Panc1 (cell line): ENCODE results near the gene APOA1. TPM values are rescaled to one million over a fixed set of nuclear protein-coding genes. Genes with fewer than 3 reads are reported as not detected.

Experiments
- ATAC-seq: fragments of 200-7000 bp; cut with Tn5 transposase; 2 replicates; pipeline ENCODE4 v1.9.1; 2020; ENCODE audit warnings: mild to moderate bottlenecking, moderate library complexity
- BruUV-seq: library from RNA; stranded (reverse); fragments of 400-500 nt; replicated peaks from 2 replicates; lab custom pipeline; 2021; lab: Mats Ljungman, UMichigan
- CTCF ChIA-PET: fragments of 300-600 bp; sonication (Branson Sonifier 250); formaldehyde crosslinking; loops from one replicate; lab custom pipeline; 2022; ENCODE audit warnings: antibody characterized with exemption; lab: Charles Lee
- POLR2A ChIA-PET: fragments of 300-600 bp; sonication (Branson Sonifier 250); formaldehyde crosslinking; loops from one replicate; lab custom pipeline; 2022; ENCODE audit warnings: antibody characterized with exemption; lab: Charles Lee
- DNase-seq: peaks from one replicate; pipeline ENCODE4 v3.0.0-alpha.2; 2010; ENCODE audit warnings: low read depth, low spot score
- H3K27ac ChIP-seq: 2 replicates; pipeline ENCODE4 v1.5.1; 2011; ENCODE audit warnings: mild to moderate bottlenecking, low read length, inconsistent platforms
- H3K27me3 ChIP-seq: fragments of 200-500 bp; sonication (Bioruptor generic); 2 replicates; pipeline ENCODE4 v1.6.0; 2014; ENCODE audit warnings: low read length, inconsistent platforms; ENCODE audit not compliant: control insufficient read depth, insufficient read depth
- H3K36me3 ChIP-seq: fragments of 200-500 bp; sonication (Bioruptor generic); 2 replicates; pipeline ENCODE4 v1.5.1; 2014; ENCODE audit warnings: inconsistent platforms, mild to moderate bottlenecking, low read length, moderate library complexity; ENCODE audit not compliant: control insufficient read depth, insufficient read depth
- H3K4me1 ChIP-seq: 2 replicates; pipeline ENCODE4 v1.5.1; 2011; ENCODE audit warnings: inconsistent platforms, mild to moderate bottlenecking, low read length, moderate library complexity; ENCODE audit not compliant: control insufficient read depth, insufficient read depth
- H3K4me3 ChIP-seq, 2 experiments: 2 replicates each; pipeline ENCODE4 v1.5.1; 2011 to 2012; ENCODE audit warnings: low read depth in 2 of 2, low read length in 2 of 2, mild to moderate bottlenecking in 2 of 2, inconsistent platforms in 1 of 2, moderate library complexity in 1 of 2
- H3K9me3 ChIP-seq: fragments of 200-500 bp; sonication (Bioruptor generic); 2 replicates; pipeline ENCODE4 v1.5.1; 2014; ENCODE audit warnings: low read depth, mild to moderate bottlenecking, inconsistent platforms, low read length, moderate library complexity; ENCODE audit not compliant: control insufficient read depth, insufficient read depth
- POLR2AphosphoS5 ChIP-seq: IDR thresholded peaks from 2 replicates; pipeline ENCODE4 v1.6.1; 2012; ENCODE audit warnings: mild to moderate bottlenecking, low read depth, low read length, moderate library complexity
- SIN3A ChIP-seq: IDR thresholded peaks from 2 replicates; pipeline ENCODE4 v1.6.1; 2012; ENCODE audit warnings: low read depth, mild to moderate bottlenecking, low read length, moderate library complexity, borderline replicate concordance; ENCODE audit not compliant: insufficient read depth
- TCF7L2 ChIP-seq: IDR thresholded peaks from 2 replicates; pipeline ENCODE4 v1.6.1; 2011; ENCODE audit warnings: mild to moderate bottlenecking, low read depth, low read length, inconsistent platforms
- in situ Hi-C: cut with HindIII; loops from 2 replicates; pipeline ENCODE4 v1.10.0; 2016; ENCODE audit warnings: low sequenced_read_pairs, low pct_unique_long_range_greater_than_20kb
- intact Hi-C: fragments of 100-400 bp; cut with micrococcal nuclease; formaldehyde crosslinking; loops from one replicate; pipeline ENCODE4 v1.10.0; 2022; ENCODE audit not compliant: unreplicated experiment
- total RNA-seq: library from RNA; stranded (reverse); gene quantifications from one replicate; pipeline ENCODE4 v1.2.1, GENCODE V29; 2021; ENCODE audit not compliant: unreplicated experiment
- TF ChIP-seq, protein P1 (sequence below): fragments of 450-650 bp; IDR thresholded peaks from 2 replicates; pipeline ENCODE4 v1.5.1; 2017; ENCODE audit warnings: mild to moderate bottlenecking
- TF ChIP-seq, protein P2 (sequence below), 2 experiments: IDR thresholded peaks; 2 replicates each; pipeline ENCODE4 v1.6.1; 2011 to 2012; ENCODE audit warnings: low read depth in 2 of 2, control low read depth in 1 of 2, low read length in 1 of 2, mild to moderate bottlenecking in 1 of 2, moderate library complexity in 1 of 2; ENCODE audit not compliant: insufficient read depth in 1 of 2

Gene APOA1
- total RNA-seq, 1 experiment from 2014 or later = 1.7 TPM

DNA sequence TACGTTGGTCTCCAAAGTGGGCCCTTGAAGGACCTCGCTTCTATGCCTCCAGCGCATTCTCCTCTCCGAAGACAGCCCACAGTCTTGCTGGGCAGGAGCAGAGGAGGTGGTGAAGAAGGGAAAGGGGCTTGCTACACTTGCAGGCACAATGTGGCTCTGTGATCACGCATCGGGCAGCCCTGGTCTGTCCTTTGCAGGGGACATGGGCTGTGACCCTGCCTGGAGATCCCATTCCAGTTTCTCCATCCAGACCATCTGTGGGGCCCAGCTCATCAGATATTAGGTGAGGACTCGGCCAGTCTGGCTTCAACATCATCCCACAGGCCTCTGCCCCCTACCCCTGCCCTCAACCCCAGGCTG lies 810 bp downstream of the APOA1 start:
- intact Hi-C loops (loop anchor here (5.0 kb wide), 1 partner anchor 44 kb away; the partner anchor contains the start of gene APOA5), in situ Hi-C loops (no loop called here)
- POLR2A ChIA-PET = no interaction called here
- no peaks in the 10 kb centered on the region for H3K27me3 ChIP-seq
- H3K27ac ChIP-seq = no peak overlapping the region
- peaks cover 4% of the 10 kb centered on the region; the same call in 1 of the 2 replicates for H3K4me1 ChIP-seq
- no peak overlapping the region for H3K4me3 ChIP-seq
- no peaks in the 10 kb centered on the region for H3K36me3 ChIP-seq
- DNase-seq = no peak
- no peaks in the 10 kb centered on the region for H3K9me3 ChIP-seq
- BruUV-seq = no TSS peak
- CTCF ChIA-PET = interaction anchor here (1.1 to 3.0 kb wide), 3 partner anchors 46 to 104 kb away, joined by 3 to 76 read pairs (median 4); partner anchors contain the start of gene APOA5
- TF ChIP-seq, protein P1, sequence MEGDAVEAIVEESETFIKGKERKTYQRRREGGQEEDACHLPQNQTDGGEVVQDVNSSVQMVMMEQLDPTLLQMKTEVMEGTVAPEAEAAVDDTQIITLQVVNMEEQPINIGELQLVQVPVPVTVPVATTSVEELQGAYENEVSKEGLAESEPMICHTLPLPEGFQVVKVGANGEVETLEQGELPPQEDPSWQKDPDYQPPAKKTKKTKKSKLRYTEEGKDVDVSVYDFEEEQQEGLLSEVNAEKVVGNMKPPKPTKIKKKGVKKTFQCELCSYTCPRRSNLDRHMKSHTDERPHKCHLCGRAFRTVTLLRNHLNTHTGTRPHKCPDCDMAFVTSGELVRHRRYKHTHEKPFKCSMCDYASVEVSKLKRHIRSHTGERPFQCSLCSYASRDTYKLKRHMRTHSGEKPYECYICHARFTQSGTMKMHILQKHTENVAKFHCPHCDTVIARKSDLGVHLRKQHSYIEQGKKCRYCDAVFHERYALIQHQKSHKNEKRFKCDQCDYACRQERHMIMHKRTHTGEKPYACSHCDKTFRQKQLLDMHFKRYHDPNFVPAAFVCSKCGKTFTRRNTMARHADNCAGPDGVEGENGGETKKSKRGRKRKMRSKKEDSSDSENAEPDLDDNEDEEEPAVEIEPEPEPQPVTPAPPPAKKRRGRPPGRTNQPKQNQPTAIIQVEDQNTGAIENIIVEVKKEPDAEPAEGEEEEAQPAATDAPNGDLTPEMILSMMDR = no peak
- TF ChIP-seq POLR2AphosphoS5 (no peak), SIN3A (no peak), TCF7L2 (no peak)
- TF ChIP-seq, protein P2, sequence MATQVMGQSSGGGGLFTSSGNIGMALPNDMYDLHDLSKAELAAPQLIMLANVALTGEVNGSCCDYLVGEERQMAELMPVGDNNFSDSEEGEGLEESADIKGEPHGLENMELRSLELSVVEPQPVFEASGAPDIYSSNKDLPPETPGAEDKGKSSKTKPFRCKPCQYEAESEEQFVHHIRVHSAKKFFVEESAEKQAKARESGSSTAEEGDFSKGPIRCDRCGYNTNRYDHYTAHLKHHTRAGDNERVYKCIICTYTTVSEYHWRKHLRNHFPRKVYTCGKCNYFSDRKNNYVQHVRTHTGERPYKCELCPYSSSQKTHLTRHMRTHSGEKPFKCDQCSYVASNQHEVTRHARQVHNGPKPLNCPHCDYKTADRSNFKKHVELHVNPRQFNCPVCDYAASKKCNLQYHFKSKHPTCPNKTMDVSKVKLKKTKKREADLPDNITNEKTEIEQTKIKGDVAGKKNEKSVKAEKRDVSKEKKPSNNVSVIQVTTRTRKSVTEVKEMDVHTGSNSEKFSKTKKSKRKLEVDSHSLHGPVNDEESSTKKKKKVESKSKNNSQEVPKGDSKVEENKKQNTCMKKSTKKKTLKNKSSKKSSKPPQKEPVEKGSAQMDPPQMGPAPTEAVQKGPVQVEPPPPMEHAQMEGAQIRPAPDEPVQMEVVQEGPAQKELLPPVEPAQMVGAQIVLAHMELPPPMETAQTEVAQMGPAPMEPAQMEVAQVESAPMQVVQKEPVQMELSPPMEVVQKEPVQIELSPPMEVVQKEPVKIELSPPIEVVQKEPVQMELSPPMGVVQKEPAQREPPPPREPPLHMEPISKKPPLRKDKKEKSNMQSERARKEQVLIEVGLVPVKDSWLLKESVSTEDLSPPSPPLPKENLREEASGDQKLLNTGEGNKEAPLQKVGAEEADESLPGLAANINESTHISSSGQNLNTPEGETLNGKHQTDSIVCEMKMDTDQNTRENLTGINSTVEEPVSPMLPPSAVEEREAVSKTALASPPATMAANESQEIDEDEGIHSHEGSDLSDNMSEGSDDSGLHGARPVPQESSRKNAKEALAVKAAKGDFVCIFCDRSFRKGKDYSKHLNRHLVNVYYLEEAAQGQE (IDR thresholded peaks at IDR 0.05; ENCODE audit: insufficient read depth in 1 of 2, low read depth in 2 of 2, low read length in 1 of 2) = no peak
- no peak for ATAC-seq

DNA sequence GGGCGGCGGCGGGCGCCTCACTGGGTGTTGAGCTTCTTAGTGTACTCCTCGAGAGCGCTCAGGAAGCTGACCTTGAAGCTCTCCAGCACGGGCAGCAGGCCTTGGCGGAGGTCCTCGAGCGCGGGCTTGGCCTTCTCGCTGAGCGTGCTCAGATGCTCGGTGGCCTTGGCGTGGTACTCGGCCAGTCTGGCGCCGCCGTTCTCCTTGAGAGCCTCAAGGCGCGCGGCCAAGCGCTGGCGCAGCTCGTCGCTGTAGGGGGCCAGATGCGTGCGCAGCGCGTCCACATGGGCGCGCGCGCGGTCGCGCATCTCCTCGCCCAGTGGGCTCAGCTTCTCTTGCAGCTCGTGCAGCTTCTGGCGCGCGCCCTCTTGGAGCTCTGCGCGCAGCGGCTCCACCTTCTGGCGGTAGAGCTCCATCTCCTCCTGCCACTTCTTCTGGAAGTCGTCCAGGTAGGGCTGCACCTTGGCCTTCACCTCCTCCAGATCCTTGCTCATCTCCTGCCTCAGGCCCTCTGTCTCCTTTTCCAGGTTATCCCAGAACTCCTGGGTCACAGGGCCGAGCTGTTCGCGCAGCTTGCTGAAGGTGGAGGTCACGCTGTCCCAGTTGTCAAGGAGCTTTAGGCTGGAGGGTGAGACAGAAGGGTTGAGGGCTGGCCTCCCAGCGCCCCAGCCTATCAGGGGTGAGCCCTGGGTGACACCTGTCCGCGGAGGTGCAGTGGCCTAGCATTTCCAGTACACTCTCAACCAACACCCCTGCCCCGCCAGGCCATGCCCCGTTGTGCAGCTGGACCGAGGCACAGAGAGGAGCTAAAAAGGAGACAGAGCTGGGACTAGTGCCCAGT lies 1.4 kb downstream of the APOA1 start:
- in situ Hi-C loops = no loop called here
- no peaks in the 10 kb centered on the region for H3K27me3 ChIP-seq

More for the DNA sequence above, 1.4 kb downstream of the APOA1 start:
- Histone ChIP-seq H3K9me3 (no peaks in the 10 kb centered on the region), H3K36me3 (no peaks in the 10 kb centered on the region), H3K4me1 (peaks cover 4% of the 10 kb centered on the region; the same call in 1 of the 2 replicates), H3K27ac (peak overlapping the region; percentile 13; the same call in 1 of the 2 replicates), H3K4me3 (peak overlapping the region; percentile 31 to 58)
- BruUV-seq = no TSS peak
- ChIA-PET CTCF (interaction anchor here (0.6 to 3.0 kb wide), 9 partner anchors 11 to 241 kb away, joined by 3 to 76 read pairs (median 4); partner anchors contain the start of genes APOA4 and APOA5), POLR2A (interaction anchor here (0.6 to 1.0 kb wide), 4 partner anchors 13 to 334 kb away, joined by 3 to 7 read pairs (median 3); partner anchors contain the start of gene APOA4)
- TF ChIP-seq TCF7L2 (no peak), POLR2AphosphoS5 (no peak), SIN3A (no peak)
- TF ChIP-seq, protein P2 (IDR thresholded peaks at IDR 0.05; ENCODE audit: insufficient read depth in 1 of 2, low read depth in 2 of 2, low read length in 1 of 2) = no peak
- TF ChIP-seq, protein P1 = peak; percentile 95
- DNase-seq = peak; percentile 53
- intact Hi-C loops = loop anchor here (5.0 kb wide), 1 partner anchor 44 kb away; the partner anchor contains the start of gene APOA5
- ATAC-seq = peak; percentile 92
